ENCODE measurements around the gene GNAI2.

GNAI2 gene

DNA sequence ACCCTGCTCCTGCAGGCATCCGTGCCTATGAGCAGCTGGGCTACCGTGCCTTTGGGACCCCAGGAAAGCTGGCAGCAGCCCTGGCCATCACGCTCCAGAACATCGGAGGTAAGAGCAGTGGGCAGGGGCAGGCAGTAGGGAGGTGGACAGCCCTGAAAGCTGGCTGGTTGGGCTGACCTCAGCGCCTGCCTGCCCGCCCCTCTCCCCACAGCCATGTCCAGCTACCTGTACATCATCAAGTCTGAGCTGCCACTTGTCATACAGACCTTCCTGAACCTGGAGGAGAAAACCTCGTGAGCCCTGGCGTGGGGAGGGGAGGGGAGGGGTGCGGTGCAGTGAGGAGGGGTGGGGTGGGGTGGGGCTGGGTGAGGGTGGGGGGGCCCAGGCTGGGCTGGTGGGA, 20.5 kb upstream of the GNAI2 start:
- H4K20me1 ChIP-seq (ENCODE audit: insufficient read depth), result no peaks in the 10 kb centered on the region
- H3K4me2 ChIP-seq, result no peak overlapping the region
- no peak overlapping the region for H3K27ac ChIP-seq
- H3K36me3 ChIP-seq (ENCODE audit: insufficient read depth), result no peaks in the 10 kb centered on the region
- H2AFZ ChIP-seq (ENCODE audit: low read depth), result no peak overlapping the region
- H3K4me1 ChIP-seq (ENCODE audit: low read depth, poor library complexity, severe bottlenecking), result no peaks in the 10 kb centered on the region
- TF ChIP-seq, protein P1, sequence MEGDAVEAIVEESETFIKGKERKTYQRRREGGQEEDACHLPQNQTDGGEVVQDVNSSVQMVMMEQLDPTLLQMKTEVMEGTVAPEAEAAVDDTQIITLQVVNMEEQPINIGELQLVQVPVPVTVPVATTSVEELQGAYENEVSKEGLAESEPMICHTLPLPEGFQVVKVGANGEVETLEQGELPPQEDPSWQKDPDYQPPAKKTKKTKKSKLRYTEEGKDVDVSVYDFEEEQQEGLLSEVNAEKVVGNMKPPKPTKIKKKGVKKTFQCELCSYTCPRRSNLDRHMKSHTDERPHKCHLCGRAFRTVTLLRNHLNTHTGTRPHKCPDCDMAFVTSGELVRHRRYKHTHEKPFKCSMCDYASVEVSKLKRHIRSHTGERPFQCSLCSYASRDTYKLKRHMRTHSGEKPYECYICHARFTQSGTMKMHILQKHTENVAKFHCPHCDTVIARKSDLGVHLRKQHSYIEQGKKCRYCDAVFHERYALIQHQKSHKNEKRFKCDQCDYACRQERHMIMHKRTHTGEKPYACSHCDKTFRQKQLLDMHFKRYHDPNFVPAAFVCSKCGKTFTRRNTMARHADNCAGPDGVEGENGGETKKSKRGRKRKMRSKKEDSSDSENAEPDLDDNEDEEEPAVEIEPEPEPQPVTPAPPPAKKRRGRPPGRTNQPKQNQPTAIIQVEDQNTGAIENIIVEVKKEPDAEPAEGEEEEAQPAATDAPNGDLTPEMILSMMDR (conservative IDR thresholded peaks at IDR 0.05; ENCODE audit: low read depth, low read length), result no peak
- peaks cover 9% of the 10 kb centered on the region; the same call in 1 of the 2 replicates for H3K27me3 ChIP-seq (ENCODE audit: insufficient read depth, low read depth)
- no peak overlapping the region for H3K4me3 ChIP-seq (IDR thresholded peaks at IDR 0.05; ENCODE audit: insufficient read depth, low read depth, low read length)
- H3K9ac ChIP-seq, result no peak overlapping the region
- H3K79me2 ChIP-seq (ENCODE audit: insufficient read depth, low read depth), result no peaks in the 10 kb centered on the region

DNA sequence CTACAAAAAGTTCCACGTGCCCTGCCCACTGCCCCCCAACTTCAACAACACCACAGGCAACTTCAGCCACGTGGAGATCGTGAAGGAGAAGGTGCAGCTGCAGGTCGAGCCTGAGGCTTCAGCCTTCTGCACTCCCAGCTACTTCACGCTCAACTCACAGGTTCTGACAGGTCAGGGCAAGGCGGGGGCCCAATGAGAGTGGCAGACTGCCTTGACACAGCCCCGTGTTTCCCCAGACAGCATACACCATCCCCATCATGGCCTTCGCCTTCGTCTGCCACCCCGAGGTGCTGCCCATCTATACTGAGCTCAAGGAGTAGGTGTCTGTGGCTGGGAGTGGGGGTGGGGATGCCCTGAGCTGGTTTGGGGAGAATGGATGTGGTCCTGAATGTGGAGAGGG, 18.3 kb upstream of the GNAI2 start:
- TF ChIP-seq, protein P1 (conservative IDR thresholded peaks at IDR 0.05; ENCODE audit: low read depth, low read length), result no peak
- Histone ChIP-seq H3K4me2 (no peak overlapping the region), H3K27ac (no peak overlapping the region), H3K4me3 (IDR thresholded peaks at IDR 0.05; ENCODE audit: insufficient read depth, low read depth, low read length) (no peak overlapping the region), H3K36me3 (ENCODE audit: insufficient read depth) (no peaks in the 10 kb centered on the region), H3K79me2 (ENCODE audit: insufficient read depth, low read depth) (no peaks in the 10 kb centered on the region), H3K9ac (no peak overlapping the region), H3K4me1 (ENCODE audit: low read depth, poor library complexity, severe bottlenecking) (no peaks in the 10 kb centered on the region), H3K27me3 (ENCODE audit: insufficient read depth, low read depth) (peaks cover 9% of the 10 kb centered on the region; the same call in 1 of the 2 replicates), H4K20me1 (ENCODE audit: insufficient read depth) (no peaks in the 10 kb centered on the region), H2AFZ (ENCODE audit: low read depth) (no peak overlapping the region)

DNA sequence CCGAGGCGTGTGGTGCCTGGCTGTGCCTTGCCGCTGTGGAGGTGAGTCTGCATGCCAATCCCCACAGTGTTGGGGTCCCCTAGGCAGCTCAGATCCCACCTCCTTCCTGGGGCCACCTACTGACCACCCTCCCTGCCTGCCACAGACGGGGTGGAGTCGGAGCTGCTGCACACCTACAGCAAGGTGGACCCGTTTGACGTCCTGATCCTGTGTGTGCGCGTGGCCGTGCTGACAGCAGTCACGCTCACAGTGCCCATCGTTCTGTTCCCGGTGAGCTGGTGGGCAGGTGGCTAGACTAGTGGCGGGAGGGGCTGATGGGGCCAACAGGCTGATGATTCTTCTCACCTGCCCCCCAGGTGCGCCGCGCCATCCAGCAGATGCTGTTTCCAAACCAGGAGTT, 17.6 kb upstream of the GNAI2 start:
- H3K79me2 ChIP-seq (ENCODE audit: insufficient read depth, low read depth), result no peaks in the 10 kb centered on the region
- no peak overlapping the region for H3K4me2 ChIP-seq
- H3K4me3 ChIP-seq (IDR thresholded peaks at IDR 0.05; ENCODE audit: insufficient read depth, low read depth, low read length), result no peak overlapping the region
- TF ChIP-seq, protein P1 (conservative IDR thresholded peaks at IDR 0.05; ENCODE audit: low read depth, low read length), result no peak
- H3K27me3 ChIP-seq (ENCODE audit: insufficient read depth, low read depth), result peaks cover 9% of the 10 kb centered on the region; the same call in 1 of the 2 replicates
- no peaks in the 10 kb centered on the region for H4K20me1 ChIP-seq (ENCODE audit: insufficient read depth)
- no peaks in the 10 kb centered on the region for H3K4me1 ChIP-seq (ENCODE audit: low read depth, poor library complexity, severe bottlenecking)
- H3K9ac ChIP-seq, result no peak overlapping the region
- no peak overlapping the region for H2AFZ ChIP-seq (ENCODE audit: low read depth)
- no peak overlapping the region for H3K27ac ChIP-seq
- H3K36me3 ChIP-seq (ENCODE audit: insufficient read depth), result no peaks in the 10 kb centered on the region

DNA sequence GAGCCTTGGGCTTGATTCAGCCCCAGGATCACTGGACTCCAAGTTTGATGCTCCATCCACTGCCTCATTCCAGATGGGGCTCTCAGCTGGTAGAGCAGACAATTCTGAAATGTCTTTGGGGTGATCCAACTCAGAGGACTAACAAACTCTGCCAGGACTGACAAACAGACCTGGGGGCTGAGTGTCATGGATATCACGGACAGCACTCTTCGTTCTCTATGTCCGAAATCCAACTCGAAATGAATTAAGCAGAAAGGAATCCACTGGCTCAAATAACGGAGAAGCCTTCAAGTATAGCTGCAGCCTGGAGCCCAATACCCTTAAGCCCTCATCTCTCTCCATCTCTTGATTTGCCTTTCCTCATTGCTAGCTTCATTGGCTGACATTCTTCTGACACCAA, 16.7 kb upstream of the GNAI2 start:
- H3K27ac ChIP-seq, result no peak overlapping the region
- H2AFZ ChIP-seq (ENCODE audit: low read depth), result no peak overlapping the region
- H3K36me3 ChIP-seq (ENCODE audit: insufficient read depth), result no peaks in the 10 kb centered on the region
- H4K20me1 ChIP-seq (ENCODE audit: insufficient read depth), result no peaks in the 10 kb centered on the region
- peaks cover 11% of the 10 kb centered on the region; the same call in 1 of the 2 replicates for H3K27me3 ChIP-seq (ENCODE audit: insufficient read depth, low read depth)
- H3K9ac ChIP-seq, result no peak overlapping the region
- TF ChIP-seq, protein P1 (conservative IDR thresholded peaks at IDR 0.05; ENCODE audit: low read depth, low read length), result no peak
- H3K4me3 ChIP-seq (IDR thresholded peaks at IDR 0.05; ENCODE audit: insufficient read depth, low read depth, low read length), result no peak overlapping the region
- H3K4me2 ChIP-seq, result no peak overlapping the region
- H3K4me1 ChIP-seq (ENCODE audit: low read depth, poor library complexity, severe bottlenecking), result no peaks in the 10 kb centered on the region
- no peaks in the 10 kb centered on the region for H3K79me2 ChIP-seq (ENCODE audit: insufficient read depth, low read depth)

All from KMS-11 (cell line).